Central memory CD4-positive, alpha-beta T cell (primary cell): Measurements from ENCODE around the gene CHD3.

ENCODE experiments used
- DNase-seq: peaks from one replicate; pipeline ENCODE4 v3.0.0; 2022
- total RNA-seq, 3 experiments: gene quantifications; one replicate each; lab custom pipeline; 2026; lab: John Stamatoyannopoulos, UW

The CHD3 gene
- total RNA-seq, result 298 to 754 (median 472) reads per million in 3 experiments

DNA sequence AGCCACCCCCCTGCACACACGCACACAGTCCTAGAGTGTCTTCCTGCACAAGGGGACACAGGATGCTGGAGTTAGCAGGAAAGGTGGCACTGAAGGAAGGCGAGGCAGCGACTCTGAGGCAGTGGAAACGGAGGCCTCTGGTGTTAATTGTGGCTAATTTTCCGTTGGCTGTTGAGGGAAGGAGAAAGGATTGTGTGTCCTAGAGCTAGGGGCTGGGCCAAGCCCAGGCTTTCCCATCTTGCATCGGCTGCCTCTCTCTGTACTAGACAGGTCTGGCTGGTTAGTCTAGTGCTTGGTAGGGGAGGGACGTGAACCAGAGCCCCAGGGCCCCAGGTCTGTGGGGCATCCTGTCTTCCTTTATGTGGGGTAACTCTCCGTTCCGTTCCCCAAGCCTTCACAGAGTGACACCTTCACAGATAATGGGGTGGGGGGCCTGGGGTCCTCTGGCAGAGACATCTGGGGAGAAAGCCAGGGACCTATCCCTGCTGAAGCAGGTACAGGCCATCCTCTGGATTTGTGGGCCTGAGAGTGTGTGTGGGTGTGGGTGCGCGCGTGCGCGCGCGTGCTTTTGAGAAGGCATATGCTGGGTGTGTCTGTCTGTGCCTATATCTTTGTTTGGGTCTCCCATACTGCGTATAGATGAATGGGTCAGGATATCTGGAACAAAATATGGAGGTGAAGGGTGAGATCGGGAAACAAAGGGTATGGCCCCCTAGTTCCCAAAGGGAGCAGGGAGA lies at the start of gene CHD3:
Gene CHD3, plus strand, starts transcription at position 606 of the 737 bp plus-strand sequence. CDS start 212 bp downstream, outside the sequence.
- DNase-seq, result peak; percentile 50

DNA sequence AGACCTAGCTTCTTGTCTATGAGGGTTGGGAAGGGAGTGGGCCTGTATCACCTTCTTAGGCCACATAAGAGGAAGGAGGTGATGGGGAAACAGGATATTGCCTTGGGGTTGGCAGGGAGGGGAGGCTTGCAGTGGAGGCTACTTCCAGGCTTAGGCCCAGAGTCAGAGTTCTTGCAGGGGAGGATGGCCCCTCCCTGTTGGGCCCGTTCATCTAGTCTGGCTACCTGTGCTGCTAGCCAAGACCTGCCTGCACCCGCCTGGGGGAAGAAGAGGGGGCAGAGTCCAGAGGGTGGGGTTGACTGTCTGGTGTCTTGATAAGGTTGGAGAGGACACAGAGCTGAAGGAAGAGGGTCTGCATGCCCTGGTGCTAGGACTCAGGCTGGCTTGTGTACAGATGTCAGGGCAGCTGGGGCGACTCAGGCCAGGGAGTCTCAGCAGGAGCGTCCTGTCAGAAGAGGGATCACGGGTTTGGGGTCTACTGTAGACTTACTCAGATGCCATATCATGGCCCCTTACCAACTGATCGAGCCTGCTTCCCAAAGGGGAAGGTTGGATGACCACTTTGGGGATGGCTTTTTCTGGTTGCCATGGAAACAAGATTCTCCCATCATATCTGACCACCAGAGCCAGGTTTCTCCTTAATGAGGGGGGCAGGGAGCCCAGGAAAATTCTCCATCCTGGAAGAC lies 49.3 kb upstream of the CHD3 start:
- DNase-seq, result no peak

DNA sequence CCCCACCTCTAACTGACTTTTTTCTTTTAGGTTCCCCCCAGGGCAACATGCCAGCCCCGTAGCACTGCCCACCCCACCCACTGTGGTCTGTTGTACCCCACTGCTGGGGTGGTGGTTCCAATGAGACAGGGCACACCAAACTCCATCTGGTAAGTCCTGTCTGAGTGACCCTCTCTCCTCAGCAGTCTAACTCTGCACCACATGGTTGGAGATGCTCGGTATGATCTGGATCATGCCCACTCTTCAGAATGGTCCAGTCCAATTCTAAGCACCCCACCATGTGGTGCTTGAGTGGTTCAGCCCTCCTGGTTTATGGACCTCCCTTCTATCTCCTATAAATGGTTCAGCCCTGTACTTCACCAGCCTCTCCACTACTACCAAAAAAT lies 48.7 kb upstream of the CHD3 start:
- DNase-seq, result no peak

DNA sequence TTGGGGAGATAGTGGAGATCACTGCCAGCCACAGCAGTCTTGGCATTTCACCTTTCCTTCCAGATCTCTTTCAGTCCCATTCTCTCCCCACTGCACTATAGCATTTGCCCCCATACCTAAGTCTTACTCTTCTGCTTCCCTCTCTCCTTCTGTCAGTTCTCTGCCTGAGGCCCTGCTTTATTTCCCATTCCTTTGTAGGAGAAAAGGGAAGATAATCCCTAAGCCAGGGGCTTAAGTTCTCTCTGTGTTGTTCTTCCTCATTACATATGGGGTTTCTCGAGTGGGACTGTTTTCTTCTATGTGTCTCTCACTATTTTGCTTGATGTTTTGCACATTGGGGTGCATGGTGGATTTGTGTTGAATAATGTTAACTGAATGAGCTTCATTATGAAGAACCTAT lies 48.1 kb upstream of the CHD3 start:
- no peak for DNase-seq

DNA sequence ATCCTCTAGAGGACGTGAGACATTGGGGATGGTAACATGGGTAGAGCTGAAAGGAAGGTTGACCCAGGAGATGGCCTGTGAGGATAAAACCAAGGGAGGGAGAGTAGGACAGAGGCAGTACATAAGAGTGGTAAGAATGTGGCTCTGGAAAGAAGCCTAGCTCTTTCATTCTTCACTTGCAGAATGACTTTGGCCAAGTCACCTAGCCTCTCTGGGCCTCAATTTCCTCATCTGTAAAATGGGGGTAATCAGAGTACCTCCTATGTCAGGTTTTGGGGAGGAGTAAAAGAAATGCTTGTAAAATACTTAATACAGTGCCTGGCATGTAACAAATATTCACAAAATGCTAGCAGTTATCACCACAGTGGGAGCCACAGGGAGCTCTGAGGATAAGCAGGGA lies 47.7 kb upstream of the CHD3 start:
- DNase-seq, result no peak

DNA sequence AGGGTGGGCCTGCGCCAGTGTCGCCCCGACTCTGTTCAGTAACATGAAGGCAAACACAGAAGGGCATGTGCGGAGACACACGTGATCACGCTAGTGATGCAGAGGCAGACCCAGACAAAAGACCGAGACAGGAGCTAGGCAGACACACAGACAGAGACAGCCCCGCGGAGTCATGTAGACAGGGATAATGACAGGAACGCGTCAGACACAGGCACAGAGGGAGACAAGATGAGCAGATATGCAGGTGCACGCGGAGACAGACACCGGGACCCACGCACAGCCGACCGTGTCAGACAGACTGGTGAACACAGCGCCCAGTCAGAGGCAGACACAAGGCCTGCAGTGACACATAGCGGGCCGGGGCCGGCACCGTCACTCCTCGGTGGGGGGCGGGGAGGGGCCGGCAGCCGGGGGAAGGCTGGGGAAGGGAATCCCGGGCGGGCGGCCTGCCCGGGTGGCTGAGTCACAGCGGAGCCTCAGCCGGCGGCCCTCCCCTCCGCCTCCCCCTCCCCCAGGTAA lies 47.1 kb upstream of the CHD3 start:
- DNase-seq, result peak; percentile 94

DNA sequence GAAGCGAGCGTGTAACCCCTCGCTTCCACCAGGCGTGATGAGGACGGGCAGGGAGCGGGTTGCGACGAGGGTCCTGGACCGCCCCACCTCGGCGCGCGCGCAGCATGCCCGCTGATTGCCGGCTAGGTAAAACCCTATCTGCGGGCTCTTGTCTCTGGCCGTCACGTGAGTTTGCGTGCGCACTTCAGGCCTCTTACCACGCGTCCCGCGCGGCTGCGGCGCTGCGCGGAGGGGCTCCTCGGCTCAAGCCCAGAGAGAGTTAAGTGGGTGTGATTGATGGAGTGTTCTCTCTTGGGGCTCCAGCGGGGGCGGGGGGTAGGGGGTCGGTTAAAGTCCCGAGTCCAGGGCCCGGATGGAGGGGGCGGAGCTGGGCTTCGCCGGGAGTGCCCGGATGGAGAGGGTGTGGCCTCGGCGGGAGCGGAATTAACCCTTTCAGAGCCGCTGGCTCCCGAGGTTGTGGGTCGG lies 46.6 kb upstream of the CHD3 start:
- peak; percentile 82 for DNase-seq

DNA sequence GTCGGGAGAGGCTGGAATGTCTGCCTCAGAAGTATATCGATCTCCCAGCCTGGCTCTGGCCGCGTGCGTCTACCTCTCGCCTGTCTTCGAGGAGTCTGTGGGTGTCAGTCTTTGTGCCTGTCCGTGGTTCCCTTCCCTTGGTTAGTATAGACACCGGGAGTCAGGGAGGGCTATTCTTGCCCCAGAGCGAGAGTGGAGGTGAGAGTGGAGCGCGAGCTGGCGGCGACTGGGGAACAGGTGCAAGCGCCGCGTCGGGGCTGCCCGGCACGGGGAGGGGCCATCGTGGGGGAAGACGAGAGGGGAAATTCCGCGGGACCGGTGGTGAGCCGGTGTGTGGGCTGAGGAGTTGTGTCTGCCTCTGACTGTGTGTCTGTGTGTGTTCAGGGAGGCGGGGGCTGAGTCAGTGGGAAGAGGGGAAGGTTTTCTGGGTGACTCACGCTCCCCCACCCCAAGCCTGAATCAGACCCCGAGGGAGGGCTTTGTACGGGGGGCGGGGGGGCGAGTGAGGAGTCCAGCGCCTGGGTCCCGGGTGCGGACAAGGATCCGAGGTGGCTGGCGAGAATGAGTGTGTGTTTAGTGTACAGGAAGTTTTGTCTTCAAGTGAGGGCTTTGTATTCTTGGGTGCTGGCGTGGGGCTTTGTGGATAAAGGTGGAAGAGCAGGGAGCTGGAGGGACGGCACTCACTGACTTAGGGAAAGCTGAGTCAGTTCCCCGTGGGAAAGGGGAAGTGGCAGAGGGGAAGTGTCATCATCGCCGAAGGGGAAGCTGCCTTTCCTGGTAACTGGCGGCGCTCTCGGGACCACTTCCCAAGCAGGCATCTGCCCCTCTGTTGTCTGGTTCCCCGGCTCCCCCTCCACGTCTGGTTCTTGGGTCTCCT lies 46.0 kb upstream of the CHD3 start:
- peak; percentile 98 for DNase-seq

DNA sequence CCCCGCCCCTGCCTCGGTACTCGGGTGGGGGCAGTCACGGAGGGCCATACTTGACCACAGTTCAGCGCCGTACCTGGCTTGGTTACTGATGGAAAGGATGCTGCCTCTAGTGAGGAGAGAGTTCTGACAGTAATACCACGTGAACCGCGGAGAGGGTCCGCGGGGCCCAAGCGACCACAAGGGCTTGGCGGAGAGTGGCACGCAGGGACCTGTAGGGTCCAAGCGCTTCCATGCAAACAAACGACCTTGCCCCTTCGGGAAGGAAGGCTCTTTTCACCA lies 45.4 kb upstream of the CHD3 start:
- DNase-seq, result no peak

DNA sequence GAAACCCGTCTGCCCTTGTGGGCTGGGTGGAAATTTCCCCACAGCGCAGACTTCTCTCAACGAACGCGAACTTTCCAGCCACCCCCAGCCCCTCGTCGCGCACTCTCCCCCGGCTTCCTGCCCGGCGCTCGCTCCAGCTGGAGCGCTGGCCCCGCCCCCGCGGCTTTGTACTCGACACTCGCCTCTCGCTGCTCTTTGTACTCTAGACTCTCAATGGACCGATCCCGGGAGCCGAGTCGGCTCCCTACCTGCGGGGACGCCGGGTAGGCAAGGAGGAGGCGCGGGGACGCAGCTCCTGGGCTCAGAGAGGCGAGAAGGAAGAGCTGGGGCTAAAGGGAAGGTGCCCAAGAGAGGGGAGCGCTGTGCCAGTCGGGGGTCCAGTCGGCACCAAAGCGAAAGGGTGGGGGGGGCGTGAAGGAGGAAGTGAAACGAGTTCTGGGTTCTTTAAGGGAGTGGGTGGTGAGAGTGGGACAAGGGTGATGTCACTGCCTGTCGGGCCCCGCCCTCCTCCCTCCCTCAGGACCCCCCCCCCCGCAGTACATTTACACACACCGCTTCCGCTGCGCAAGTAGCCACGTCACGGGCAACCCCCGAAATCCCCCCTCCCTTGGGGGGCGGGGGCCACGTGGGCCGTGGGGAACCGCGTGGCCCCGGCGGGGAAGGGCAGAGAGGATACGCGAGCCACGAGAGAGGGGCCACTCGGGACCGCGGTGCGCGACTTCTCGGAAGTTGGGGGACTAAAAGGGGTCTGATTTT lies 44.9 kb upstream of the CHD3 start:
- DNase-seq, result peak; percentile 93

DNA sequence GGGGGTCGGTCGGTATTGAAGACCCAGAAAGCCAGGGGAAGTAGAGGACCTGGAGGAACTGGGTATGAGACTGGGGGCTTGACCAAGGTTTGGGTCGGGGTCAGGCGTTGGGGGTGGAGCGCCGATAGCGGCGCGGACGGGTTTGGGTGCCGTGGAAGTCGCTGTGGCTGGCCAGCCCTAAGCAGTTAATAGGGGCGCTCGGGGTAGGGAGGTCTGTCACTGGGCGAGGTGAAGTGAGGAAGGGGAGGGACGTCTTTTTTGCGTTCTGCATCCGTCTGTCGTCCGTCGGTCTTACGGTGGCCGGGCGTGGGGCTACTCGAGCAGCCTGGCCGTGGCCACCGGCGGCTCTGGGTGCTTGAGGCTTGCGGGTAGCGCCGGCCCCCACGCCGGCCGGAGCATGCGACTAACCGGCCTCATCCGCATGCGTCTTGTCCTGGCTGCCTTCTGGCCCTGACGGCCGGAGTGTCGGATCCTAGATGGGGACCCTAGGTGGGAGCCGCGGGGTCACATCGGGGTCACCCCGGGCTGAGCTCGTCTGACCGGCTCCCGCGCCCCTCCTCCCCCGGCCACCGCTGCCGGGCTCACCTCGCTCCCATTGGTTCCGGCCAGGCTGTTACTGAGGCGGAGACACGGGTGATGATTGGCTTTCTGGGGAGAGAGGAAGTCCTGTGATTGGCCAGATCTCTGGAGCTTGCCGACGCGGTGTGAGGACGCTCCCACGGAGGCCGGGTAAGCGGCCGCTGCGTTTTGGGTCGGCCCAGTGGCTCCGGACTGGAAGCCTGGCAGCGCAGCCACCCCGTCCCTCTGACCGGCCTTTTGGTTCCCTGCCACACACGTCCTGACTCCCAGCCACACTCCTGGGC lies 44.1 kb upstream of the CHD3 start:
- peak; percentile 84 for DNase-seq

DNA sequence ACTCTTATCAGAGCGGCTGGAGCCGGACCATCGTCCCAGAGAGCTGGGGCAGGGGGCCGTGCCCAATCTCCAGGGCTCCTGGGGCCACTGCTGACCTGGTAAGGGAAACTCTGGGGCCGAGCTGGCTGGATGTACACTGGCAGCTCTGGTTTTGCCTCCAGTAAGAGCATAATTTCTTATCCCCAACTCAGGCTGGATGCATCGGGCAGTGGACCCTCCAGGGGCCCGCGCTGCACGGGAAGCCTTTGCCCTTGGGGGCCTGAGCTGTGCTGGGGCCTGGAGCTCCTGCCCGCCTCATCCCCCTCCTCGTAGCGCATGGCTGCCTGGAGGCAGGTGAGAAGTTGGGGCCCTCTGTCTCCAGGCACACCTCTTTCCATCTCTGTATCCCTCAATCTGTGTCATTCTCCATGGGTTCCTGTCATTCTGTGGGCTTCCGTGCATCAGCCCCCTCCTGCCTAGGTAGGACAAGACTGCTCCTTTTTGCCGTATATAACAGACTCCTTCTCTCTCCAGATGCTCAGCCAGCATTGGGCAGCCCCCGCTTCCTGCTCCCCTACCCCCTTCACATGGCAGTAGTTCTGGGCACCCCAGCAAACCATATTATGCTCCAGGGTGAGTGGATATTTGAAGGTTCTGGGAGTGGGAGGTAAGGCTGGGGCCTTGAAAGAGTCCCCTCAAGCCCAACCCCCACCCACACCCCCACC lies 43.1 kb upstream of the CHD3 start:
- DNase-seq, result no peak

DNA sequence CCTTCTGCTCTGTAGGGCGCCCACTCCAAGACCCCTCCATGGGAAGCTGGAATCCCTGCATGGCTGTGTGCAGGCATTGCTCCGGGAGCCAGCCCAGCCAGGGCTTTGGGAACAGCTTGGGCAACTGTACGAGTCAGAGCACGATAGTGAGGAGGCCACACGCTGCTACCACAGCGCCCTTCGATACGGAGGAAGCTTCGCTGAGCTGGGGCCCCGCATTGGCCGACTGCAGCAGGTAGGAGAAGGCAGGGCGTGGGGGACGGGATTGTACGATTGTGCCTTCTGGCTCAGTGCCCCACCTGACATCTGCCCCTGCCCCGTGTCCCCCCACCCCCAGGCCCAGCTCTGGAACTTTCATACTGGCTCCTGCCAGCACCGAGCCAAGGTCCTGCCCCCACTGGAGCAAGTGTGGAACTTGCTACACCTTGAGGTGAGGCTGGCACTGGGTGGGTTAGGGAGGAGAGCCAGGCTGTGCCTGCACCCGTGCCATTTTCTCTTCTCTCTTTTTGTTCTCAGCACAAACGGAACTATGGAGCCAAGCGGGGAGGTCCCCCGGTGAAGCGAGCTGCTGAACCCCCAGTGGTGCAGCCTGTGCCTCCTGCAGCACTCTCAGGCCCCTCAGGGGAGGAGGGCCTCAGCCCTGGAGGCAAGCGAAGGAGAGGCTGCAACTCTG lies 42.4 kb upstream of the CHD3 start:
- DNase-seq, result no peak

DNA sequence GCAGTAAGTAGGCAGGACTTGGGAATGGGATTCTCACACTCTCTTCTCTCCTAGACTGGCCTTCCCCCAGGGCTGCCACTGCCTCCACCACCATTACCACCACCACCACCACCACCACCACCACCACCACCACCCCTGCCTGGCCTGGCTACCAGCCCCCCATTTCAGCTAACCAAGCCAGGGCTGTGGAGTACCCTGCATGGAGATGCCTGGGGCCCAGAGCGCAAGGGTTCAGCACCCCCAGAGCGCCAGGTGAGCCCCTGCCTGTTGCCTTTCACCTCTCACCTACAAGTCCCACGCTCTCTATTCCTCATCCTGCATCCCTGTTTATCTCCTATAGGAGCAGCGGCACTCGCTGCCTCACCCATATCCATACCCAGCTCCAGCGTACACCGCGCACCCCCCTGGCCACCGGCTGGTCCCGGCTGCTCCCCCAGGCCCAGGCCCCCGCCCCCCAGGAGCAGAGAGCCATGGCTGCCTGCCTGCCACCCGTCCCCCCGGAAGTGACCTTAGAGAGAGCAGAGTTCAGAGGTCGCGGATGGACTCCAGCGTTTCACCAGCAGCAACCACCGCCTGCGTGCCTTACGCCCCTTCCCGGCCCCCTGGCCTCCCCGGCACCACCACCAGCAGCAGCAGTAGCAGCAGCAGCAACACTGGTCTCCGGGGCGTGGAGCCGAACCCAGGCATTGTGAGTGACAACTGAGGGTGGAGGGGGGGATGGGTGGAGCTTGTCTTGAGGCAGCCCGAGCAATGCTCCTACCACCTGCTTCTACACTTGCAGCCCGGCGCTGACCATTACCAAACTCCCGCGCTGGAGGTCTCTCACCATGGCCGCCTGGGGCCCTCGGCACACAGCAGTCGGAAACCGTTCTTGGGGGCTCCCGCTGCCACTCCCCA lies 41.6 kb upstream of the CHD3 start:
- DNase-seq, result no peak

DNA sequence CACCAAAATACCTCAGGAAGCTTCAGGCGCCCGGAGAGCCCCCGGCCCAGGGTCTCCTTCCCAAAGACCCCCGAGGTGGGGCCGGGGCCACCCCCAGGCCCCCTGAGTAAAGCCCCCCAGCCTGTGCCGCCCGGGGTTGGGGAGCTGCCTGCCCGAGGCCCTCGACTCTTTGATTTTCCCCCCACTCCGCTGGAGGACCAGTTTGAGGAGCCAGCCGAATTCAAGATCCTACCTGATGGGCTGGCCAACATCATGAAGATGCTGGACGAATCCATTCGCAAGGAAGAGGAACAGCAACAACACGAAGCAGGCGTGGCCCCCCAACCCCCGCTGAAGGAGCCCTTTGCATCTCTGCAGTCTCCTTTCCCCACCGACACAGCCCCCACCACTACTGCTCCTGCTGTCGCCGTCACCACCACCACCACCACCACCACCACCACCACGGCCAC lies 40.4 kb upstream of the CHD3 start:
- DNase-seq, result no peak

DNA sequence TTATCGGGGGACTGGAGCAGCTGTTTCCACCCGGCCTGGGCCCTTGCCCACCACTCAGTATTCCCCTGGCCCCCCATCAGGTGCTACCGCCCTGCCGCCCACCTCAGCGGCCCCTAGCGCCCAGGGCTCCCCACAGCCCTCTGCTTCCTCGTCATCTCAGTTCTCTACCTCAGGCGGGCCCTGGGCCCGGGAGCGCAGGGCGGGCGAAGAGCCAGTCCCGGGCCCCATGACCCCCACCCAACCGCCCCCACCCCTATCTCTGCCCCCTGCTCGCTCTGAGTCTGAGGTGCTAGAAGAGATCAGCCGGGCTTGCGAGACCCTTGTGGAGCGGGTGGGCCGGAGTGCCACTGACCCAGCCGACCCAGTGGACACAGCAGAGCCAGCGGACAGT lies 39.9 kb upstream of the CHD3 start:
- DNase-seq, result no peak

DNA sequence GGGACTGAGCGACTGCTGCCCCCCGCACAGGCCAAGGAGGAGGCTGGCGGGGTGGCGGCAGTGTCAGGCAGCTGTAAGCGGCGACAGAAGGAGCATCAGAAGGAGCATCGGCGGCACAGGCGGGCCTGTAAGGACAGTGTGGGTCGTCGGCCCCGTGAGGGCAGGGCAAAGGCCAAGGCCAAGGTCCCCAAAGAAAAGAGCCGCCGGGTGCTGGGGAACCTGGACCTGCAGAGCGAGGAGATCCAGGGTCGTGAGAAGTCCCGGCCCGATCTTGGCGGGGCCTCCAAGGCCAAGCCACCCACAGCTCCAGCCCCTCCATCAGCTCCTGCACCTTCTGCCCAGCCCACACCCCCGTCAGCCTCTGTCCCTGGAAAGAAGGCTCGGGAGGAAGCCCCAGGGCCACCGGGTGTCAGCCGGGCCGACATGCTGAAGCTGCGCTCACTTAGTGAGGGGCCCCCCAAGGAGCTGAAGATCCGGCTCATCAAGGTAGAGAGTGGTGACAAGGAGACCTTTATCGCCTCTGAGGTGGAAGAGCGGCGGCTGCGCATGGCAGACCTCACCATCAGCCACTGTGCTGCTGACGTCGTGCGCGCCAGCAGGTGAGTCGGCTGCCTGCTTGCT lies 39.3 kb upstream of the CHD3 start:
- DNase-seq, result no peak

DNA sequence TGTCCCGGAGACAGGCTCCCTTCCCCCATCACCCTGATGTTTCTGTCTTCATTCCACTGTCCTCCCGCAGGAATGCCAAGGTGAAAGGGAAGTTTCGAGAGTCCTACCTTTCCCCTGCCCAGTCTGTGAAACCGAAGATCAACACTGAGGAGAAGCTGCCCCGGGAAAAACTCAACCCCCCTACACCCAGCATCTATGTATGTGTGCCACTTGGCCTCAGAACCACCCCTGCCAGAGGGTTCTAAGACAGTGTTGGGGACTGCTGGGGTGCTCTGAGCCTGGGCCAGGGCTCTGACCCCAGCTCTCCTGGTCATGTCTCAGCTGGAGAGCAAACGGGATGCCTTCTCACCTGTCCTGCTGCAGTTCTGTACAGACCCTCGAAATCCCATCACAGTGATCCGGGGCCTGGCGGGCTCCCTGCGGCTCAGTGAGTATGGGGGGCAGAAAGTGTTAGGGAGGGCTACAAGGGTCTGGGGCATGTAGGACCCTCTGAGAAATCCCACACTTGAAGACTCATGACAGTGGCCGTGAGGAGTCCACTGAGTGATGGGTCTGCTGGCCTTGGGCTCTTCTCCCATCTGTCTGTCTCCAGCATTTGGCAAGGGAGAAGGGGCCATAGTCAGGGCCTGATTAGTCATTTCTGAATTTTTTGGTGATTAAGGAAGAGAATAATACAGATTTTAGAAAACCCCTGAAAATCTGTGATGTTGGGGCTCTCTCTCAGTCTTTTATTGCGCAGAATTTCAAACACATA lies 38.7 kb upstream of the CHD3 start:
- no peak for DNase-seq
